IPS-18c (cell line): ENCODE data around the gene CHD9NB.
"Not testable (repeated sequence)": the region's sequence is repeated elsewhere in the genome, so short reads cannot be mapped to it uniquely, and the experiment has no call there.

Source experiments
- H3K4me3 ChIP-seq: 2 replicates; pipeline ENCODE4 v1.7.0; 2013; ENCODE audit warnings: low read depth, mild to moderate bottlenecking, low read length, moderate library complexity; ENCODE audit not compliant: insufficient read depth
- H3K9me3 ChIP-seq: one replicate; pipeline ENCODE4 v1.6.1; 2013; ENCODE audit warnings: mild to moderate bottlenecking, low read length, moderate library complexity; ENCODE audit not compliant: control insufficient read depth, insufficient read depth

Gene CHD9NB

GRCh38 chr16:53067675-53068074, 15.0 kb upstream of the CHD9NB start:
- H3K9me3 ChIP-seq: no peaks in the 10 kb centered on the region
- no peak overlapping the region for H3K4me3 ChIP-seq

GRCh38 chr16:53065461-53066061, 12.9 kb upstream of the CHD9NB start:
- no peak overlapping the region for H3K4me3 ChIP-seq
- H3K9me3 ChIP-seq: no peaks in the 10 kb centered on the region

GRCh38 chr16:53064081-53064578, 11.4 kb upstream of the CHD9NB start:
- H3K4me3 ChIP-seq: no peak overlapping the region
- no peaks in the 10 kb centered on the region for H3K9me3 ChIP-seq

GRCh38 chr16:53061701-53062159, 9.0 kb upstream of the CHD9NB start:
- Histone ChIP-seq H3K9me3 (no peaks in the 10 kb centered on the region), H3K4me3 (no peak overlapping the region)

DNA sequence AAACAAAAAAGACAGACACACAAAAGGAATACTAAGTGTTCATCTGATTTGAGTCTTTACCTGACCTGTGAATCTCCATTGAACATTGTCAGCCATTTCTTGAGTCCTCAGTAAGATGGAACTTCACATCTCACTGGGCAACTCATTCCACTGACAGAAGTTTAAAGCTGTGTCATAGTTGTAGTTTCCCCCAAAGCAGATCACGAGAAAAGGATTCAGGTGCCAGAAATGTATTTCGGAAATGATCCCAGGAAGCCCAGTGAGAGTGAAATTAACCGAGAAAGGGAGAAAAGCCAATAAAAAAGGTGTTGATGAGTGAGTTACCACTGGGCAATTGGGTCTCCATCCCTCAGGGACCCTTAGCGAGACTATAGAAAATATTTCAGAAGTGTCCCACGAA, 8.6 kb upstream of the CHD9NB start:
- Histone ChIP-seq H3K9me3 (no peaks in the 10 kb centered on the region), H3K4me3 (no peak overlapping the region)

DNA sequence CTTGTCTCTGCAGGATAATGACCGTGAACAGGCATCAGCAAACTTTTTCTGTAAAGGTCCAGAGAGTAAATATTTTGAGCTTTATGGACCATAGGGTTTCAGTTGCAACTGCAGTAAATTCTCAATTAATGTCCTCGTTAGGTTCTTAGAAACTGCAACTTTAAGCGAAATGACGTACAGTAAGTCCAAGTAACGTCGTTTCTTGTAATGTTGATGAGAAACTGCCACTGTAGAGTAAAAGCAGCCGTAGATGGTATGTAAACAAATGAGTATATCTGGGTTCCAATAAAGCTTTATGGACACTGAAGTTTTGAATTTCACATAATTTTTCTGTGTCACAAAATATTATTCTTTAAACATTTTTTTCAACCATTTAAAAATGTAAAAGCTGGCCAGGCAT, 7.0 kb upstream of the CHD9NB start:
- H3K4me3 ChIP-seq: no peak overlapping the region
- no peaks in the 10 kb centered on the region for H3K9me3 ChIP-seq

- no peaks in the 10 kb centered on the region for H3K9me3 ChIP-seq
- H3K4me3 ChIP-seq: no peak overlapping the region
These were observed 6.2 kb upstream of the CHD9NB start for GRCh38 chr16:53058882-53059281.

DNA sequence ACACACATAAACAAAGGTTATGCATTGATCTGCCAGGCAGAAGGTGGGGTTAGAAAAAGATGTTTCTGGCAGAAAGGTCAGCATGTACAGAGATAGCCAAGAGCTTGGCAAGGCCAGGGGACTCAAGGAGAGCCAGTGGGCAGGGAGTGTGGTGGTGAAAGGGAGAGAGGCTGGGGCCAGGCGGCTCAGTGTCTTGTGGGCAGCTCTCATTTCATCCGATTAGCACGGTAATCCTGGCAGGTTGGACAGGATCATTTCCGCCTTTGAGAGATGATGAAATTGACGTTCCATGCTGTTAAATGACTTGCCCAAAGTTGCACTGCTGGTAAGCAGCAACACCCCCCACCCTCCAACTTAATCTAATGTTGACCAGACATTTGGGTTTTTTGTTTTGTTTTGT, 5.7 kb upstream of the CHD9NB start:
- Histone ChIP-seq H3K9me3 (no peaks in the 10 kb centered on the region), H3K4me3 (no peak overlapping the region)

- Histone ChIP-seq H3K9me3 (no peaks in the 10 kb centered on the region), H3K4me3 (no peak overlapping the region)
These were observed 5.0 kb upstream of the CHD9NB start for GRCh38 chr16:53057658-53058057.

DNA sequence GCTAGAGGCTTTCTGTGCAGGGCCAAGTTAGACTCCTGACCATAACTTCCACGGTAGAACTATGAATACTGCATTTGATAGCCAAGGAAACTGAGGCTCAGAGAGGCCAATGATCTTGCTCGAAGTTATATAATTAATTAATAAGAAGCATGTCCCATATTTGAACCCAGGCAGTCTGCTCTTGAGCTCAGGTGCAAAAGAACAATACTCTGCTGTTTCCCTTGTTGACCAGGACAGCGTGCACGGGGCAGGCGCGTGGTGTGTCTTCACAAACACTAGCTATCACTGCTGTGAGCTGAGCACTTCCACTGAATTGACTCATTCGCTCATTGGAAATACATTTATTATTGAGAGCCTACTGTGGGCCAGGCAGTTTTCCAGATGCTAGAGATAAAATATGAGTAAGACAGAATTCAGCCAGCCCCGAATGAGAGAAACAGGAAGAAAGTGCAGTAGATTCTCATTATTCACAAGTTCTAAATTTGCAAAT, 3.7 kb upstream of the CHD9NB start:
- H3K9me3 ChIP-seq: no peaks in the 10 kb centered on the region
- H3K4me3 ChIP-seq: no peak overlapping the region; the same call in none of the 2 replicates

DNA sequence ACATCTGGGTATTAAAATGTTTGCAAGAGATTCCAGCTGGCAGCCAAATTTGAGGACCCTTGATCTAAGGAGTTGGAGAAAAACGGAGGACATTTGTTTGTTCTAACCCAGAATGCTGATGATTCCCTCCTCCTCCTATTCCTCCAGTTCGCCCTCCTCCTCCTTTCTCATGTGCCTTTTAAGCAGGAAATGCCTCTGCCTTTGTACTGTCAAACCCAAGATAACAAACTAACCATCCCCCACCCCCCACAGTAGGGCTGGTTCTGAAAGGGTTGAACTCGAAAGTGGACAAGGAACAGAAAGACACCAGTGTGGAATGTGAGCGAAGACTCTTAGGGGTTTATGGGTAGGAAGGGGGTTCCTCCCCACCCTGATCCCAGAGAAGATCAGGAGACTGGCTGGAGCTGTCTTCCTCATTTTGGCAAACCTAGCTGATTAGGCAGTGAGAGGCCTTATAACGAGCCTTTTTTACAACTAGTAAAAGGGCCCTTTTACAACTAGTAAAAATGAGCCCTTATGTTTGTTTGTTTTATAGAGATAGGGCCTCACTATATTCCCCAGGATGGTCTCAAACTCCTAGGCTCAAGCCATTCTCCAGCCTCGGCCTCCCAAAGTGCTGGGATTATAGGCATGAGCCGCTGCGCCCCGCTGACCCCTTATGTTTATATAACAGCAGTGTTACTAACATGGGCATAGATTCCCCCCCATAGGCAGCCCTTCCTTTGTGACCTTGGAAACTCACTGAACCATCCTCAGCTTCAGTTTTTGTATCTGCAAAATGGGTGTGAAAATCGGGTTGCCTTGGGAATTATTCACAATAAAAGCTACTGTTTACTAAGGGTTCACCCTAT, 3.1 kb upstream of the CHD9NB start:
- Histone ChIP-seq H3K4me3 (peak overlapping the region; percentile 85), H3K9me3 (no peaks in the 10 kb centered on the region)

DNA sequence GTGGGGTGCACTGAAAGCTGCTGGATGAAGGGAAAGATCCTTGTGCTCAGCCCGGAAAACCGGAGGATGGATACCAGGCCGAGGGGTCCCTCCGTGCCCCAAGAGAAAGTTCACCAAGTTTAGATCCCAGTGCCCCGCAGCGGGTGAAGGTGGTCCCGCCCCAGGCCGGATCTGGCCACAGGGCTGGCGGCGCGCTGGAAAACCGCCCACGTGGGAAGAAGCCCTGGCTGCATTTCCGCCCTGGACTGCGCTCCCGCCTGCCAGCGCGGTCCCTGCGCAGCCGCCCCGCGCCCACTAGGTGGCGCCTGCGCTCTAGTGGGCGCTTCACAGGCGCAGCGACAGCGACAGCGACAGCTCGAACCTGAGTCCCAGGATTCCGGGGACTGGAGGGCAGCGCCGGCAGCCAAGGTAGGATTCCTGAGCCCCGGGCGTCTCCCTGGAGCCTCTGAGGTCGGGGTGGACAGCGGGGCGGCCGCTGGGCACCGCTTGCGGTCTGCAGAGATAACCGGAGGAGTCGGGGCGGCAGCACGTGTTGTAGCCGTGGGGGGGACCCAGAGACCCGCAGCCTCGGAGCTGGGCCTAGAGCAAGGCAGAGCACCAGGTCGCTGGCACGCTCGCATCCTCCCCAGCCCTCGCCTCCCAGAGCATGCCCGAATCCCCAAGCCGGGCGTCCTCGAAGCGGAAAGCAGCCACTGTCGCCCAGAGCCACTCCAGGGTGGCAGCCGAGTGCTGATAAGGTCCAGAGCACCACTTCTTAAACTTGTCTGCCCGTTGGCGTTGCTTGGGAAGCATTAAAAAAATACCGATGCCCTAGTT, 2.2 kb upstream of the CHD9NB start, which contains the start of gene CHD9:
CHD9 (plus strand) TSS at position 322 of the 816 bp plus-strand sequence. CDS start 101,099 bp downstream, outside the sequence.
- peak within 1 kb of the TSS; percentile 85 for H3K4me3 ChIP-seq
- no peaks in the 10 kb centered on the region for H3K9me3 ChIP-seq

GRCh38 chr16:53053967-53054669, 1.4 kb upstream of the CHD9NB start:
- Histone ChIP-seq H3K9me3 (no peaks in the 10 kb centered on the region), H3K4me3 (peak overlapping the region; percentile 85; the same call in 1 of the 2 replicates)

DNA sequence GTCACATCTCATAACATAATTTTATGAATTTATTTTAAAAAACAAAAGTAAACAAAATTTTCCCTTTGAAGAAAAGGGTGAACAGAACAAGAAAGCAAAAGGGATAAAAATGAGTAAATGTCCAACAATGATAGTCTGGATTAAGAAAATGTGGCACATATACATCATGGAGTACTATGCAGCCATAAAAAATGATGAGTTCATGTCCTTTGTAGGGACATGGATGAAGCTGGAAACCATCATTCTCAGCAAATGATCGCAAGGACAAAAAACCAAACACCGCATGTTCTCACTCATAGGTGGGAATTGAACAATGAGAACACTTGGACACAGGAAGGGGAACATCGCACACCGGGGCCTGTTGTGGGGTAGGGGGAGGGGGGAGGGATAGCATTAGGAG, 1.4 kb downstream of the CHD9NB start:
- not testable (repeated sequence) for H3K4me3 ChIP-seq, H3K9me3 ChIP-seq

DNA sequence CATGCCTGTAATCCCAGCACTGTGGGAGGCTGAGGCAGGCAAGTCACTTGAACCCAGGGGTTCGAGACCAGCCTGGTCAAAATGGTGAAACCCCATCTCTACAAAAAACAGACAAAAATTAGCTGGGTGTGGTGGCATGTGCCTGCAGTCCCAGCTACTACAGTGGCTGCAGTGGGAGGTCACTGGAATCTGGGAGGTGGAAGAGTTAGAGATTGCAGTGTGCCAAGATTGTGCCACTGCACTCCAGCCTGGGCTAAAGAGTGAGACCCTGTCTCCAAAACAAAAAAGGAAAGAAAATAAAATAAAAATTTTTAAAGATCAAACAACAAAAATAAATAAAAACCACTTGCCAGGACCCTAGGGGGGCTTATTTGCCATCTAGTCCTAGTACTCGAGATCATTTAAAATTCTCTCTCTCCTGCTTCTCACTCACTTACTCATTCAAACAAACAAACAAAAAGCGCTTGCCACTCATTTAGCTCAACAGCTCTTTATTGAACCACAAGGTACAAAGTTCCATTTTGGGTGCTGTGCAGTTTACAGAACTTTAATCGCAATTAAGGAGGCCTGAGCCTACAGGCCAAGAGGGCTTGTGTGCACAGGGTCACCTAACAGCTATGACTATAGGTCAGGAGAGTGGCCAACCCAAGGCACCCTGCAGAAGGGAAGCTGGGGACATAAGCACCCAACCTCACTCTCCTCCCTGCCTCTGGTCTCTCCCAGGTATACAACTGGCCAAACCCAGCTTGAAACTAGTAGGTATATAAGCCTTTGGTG, 4.4 kb downstream of the CHD9NB start:
- Histone ChIP-seq H3K9me3 (no peaks in the 10 kb centered on the region), H3K4me3 (no peak overlapping the region)

- H3K4me3 ChIP-seq, H3K9me3 ChIP-seq: not testable (repeated sequence)
These were observed 5.2 kb downstream of the CHD9NB start for GRCh38 chr16:53047515-53047914.
